ENCODE results near the gene PHF21A.

PHF21A gene

DNA sequence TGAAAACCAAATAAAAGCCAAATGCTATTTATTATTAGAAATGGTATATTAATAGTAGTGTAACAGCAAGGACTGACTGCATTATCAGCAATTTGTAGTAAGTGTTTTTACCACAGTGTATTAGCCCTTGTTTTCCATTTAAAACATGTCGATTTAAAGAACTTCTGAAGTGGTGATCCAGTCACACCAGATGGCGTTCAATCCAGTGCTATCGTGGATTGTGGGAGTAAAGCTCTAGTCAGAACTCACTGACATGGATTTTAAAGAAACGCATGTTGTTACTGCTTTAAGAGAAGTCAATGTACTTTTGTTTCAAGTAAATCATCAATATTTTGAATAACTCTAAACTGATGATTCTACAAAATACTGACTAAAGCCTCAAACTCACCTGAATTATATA, 147.7 kb downstream of the PHF21A start:
- DNase-seq: no peak

GRCh38 chr11:45968901-45969300, 152.4 kb downstream of the PHF21A start:
- DNase-seq: no peak

DNA sequence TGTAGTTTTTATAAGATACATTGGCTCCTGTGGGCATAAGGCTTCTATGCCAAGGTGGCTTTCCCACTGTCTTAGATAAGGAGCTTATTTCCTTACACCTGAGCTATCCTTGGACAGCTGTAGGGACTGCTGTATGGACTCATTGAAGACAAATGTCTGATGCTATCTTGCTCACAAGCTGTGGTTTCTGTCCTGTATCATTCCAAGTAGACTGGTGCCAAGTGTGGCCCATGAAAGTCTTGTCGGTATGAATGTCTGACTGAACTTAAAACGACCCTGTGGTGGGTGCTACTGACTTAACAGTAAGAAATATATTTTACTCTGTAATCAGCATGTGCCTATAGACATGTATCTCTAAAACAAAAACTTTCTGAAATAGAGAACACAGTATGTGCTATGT, 153.7 kb downstream of the PHF21A start:
- no peak for DNase-seq

DNA sequence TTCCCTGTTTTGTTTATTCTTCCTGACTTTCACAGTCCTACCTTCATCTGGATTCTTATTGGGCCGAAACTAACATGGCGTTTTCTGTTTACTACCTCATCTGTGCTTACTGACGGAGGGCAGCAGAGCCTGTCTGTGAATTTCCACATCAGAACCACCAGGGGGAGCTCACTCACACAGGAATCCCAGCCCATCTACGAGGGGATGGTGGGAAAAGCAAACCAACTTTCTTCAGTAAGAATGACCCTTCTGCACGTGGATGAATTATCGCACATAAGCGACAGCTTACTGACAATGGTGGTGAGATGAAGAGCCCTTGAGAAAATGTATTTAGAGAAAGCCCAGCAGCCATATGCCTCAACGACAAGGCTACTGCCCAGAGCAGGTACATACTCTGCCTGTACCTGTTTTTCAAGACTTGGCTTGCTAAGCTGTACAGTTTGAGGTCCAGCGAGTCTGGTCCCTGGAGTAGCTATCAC, 156.3 kb downstream of the PHF21A start:
- DNase-seq: peak; percentile 4

- DNase-seq: no peak
Observed at GRCh38 chr11:45961751-45962240, 159.5 kb downstream of the PHF21A start.

- no peak for DNase-seq
Observed at GRCh38 chr11:45960387-45961095, 160.7 kb downstream of the PHF21A start.

DNA sequence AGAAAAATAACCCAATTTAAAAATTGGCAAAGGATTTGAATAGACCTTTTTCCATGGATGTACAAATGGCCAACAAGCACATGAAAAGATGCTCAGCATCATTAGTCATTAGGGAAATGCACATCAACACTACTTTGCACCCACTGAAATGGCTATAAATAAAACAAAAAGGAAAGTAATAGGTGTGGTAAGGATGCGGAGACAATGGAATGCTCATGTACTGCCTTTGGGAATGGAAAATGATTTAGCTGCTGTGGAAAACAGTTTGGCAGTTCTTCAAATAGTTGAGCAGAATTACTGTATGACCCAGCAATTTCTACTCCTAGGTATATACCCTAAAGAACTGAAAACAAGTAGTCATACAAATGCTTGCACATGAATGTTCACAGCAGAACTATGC, 161.4 kb downstream of the PHF21A start:
- DNase-seq: no peak

- no peak for DNase-seq
Observed at GRCh38 chr11:45949992-45950407, 171.3 kb downstream of the PHF21A start.

- no peak for DNase-seq
Observed at GRCh38 chr11:45948356-45948755, 172.9 kb downstream of the PHF21A start.

DNA sequence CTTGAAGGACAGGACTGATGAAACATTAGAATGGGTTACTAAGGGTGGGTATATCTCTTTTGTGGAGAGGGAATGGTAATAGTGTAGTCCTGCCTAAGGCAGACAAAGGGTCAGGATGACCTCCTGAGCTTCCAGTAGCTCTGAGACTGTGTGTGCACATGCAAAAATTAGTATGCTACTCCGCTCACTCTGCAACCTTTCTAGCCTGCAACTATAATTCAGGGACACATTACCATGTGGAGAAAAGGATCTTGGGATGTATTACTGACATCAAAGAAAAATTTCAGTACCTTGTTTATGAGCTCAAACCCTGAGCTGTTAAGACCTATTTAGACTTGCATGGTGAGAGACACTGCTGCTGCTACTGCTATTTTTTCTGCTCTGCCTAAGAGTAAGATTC, 173.4 kb downstream of the PHF21A start:
- no peak for DNase-seq

- no peak for DNase-seq
Observed at GRCh38 chr11:45945397-45945999, 175.8 kb downstream of the PHF21A start.

DNA sequence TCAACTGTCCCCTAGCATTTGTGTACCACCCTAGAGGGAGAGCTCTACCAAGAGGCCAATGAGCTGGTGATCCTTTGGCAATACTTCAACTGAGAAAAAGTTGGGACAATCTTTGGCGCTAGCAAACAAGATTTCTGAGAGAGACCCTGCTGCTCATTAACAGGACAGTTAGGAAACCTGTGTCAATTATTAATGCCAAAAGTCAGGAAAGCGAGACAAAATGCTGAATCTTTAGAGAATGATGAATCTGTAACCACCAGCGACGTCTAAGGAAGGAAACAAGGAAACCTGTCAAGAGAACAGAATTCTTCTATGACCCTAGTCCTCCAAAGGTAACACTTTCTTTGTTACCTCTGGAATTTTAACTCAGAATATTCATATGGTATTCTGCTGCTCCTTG, 178.9 kb downstream of the PHF21A start:
- DNase-seq: no peak

- no peak for DNase-seq
Observed at GRCh38 chr11:45941285-45941684, 180.0 kb downstream of the PHF21A start.

DNA sequence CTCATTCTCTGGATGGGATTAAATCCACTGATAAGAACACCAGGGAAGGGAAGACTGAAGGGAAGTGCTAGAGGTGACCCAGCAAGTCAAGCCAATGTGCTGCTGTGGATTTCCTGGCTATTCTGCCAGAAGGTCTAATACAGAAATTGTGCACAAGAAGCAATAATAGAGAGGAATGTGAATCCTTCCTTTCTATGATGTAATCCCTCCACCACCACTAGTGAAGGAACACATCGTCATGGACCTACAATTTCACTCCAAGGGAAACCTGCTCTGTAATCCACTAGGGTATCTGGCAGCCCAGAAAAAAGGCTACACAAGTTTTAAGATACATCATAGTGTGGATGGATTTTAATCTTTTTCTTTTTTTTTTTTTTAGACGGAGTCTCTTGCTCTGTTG, 181.4 kb downstream of the PHF21A start:
- DNase-seq: no peak

DNA sequence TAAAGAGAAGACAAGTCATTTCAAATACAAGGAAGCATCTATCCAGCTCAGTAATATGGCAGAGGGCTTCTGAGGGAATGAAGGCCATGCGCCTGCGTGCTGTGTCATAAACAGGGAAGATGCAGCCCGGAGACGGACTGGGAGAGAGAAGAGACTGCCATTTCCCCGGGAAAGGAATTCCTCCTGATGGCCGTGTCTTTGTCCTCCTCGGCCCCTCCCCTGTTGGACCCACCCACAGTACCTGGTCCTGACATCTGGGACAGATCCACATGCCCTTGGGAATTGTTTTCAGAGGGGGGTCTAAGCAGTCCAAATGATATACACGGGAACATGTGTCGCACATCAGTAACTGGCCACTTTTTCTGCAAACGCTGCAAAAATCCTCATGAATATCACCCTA, 183.3 kb downstream of the PHF21A start:
- no peak for DNase-seq

GRCh38 chr11:45936511-45937054, 184.7 kb downstream of the PHF21A start:
- DNase-seq: no peak

DNA sequence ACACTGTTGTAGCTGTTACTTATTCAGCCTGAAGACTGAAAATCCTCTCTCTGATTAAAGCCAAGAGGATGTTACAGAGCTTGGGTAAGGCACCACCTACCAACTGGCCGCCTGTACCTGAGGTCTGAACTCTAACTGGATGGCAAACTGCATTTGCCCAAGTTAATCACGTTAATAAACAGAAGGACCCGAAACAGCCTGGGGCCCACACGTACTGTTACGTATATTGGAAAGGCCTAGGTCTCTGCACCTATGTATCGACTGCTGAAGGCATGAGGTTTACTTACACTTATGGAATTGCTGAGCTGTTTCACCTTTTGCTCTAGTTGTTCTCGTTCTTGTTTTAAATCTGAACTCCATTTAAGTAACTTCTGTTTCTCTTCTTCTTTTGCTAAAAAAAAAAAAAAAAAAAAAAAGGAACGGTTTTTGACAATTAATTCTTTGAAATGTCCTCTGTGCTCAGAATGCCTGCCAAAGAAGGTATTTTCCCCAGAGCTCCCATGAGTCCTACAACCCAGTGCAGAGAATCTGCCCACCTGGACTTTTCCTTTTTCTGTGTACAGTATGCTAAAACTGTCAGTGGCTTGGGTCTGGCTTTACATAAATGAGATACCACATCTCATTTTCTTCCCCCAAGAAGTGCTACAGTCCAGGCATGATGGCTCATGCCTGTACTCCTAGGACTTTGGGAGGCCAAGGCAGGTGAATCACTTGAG, 185.7 kb downstream of the PHF21A start:
- DNase-seq: no peak

DNA sequence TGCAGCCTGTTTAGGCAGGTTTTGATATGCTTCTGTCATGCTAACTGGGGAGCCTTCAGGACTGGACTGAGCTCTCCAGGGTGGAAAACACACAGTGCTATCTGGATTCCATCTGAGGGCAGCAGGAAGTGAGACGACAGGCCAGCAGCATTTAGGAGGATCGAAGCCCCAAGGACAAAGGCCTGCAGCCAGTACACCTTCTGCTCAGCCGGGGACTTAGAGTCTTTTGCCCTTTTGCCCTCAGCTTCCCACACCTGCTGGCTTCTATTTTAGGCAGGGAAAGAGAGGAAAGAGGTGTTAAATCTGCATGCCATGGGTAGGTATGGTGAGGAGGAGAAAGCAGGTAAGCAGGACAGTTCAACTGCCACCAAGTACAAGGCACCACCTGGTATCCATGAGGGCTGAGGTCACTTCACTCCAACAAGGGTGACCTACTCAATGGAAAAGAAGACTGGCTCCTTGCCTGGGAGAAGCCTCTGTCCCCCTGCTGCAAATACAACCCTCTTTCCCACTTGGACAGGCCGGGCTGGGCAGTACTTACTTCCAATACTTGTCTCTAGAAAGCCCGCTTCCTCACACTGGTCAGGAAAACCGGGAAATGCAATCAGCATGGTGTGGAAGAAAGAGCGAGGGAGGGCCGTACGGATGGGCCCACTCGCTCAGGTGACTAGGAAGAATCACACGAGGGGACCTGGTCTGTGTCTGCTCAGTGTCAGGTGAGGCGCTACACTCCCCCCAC, 186.5 kb downstream of the PHF21A start:
- no peak for DNase-seq

DNA sequence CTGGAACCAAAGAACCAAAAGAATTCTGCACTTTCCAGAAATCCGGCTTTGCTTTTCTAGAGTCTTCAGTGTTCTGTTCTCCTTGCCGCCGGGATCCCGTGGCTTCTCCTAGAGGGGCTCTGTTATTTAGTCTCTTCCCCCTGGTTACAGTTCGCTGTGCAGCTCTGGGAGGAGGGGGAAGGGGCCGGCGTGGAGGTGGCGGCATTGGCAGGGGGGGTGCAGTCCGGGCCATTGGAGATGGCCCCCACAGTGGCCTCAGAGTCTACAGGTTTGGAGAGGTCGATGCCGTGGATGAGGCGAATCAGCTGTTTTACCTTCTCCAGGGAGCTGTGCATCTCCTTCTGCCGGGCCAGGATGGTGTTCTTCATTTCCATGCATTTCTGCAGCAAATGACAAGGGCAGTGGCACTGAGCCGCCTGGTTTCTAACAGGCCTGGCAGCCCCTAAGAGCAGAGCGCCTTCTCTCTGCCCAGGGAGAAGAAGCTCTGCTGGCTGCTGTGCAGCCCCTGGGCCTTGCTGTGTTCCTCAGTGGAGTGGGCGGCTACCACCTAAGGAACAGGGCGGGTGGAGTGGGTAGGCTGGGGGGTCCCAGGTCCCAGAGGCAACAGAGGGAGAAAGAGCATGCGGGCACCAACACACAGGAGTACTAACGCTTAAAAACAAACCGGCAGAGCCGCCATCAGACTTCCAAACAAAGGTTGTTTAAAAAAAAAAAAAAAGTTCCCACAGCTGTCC, 187.2 kb downstream of the PHF21A start:
- DNase-seq: no peak

DNA sequence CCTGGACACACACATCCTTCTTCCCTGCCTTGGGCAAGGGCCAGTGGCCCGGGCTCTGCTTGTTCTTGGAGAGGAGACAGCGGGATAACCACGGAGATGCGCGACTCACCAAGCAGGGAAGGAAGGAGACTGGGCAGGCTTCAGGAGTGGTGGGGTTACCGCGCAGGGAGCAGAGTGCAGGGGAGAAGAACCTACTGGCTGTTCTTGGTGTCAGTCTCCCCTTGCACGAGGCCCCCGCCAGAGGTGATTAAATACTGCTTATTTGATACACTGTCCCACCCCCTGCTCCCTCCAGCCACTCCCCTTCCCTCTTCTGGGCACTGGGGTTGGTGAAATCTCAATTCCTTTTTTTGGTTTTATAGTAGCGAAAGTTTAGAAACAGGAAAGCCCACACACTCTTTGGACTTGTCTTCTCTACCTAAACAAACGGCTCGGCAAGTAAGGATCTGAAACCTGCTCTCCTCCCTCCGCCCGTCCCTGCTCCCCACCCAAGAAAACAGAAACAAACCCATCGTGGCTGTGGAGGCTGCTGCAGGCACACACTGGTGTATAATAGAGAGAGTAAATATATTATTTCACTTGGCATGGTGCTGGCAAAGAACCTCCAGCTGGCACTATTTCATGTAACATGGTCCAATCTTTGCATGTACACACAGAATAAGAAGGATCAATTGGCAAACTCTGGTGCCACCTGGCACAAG, 188.0 kb downstream of the PHF21A start:
- no peak for DNase-seq

DNA sequence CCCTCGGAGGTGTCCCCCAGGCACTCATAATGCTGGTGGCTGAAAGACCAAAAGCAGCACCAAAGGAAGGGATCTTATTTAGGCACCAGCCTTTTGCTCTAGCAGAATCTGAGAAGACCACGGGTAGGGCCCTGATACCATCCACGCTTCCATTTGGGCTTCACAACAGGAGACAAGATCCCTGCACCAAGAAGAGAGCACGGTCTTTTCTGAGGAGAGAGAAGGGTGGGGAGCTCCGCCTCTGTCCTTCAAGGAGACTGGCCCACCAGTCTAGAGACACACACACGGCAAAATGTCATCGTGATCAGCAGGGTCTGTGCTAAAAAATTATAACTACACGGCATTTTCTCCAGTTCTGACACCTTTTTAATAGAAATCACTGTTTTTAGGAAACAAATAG, 189.0 kb downstream of the PHF21A start:
- DNase-seq: no peak

GRCh38 chr11:45931739-45932138, 189.5 kb downstream of the PHF21A start:
- DNase-seq: no peak
